Uterus (tissue), 2 donors: ENCODE data around the gene STS.

Experiments
- CTCF ChIP-seq, 4 experiments: fragments of 200-600 bp in 2 of 4; fragments of 450-650 bp in 2 of 4; sonication (generic) in 2 of 4; IDR thresholded peaks; one replicate each; pipeline ENCODE4 v1.5.1; 2016 to 2019; ENCODE audit warnings: antibody characterized with exemption in 4 of 4, mild to moderate bottlenecking in 2 of 4, moderate library complexity in 1 of 4
- POLR2A ChIP-seq, 2 donors: fragments of 450-650 bp; IDR thresholded peaks; one replicate each; pipeline ENCODE4 v1.6.1; 2016; ENCODE audit warnings: antibody characterized with exemption in 2 of 2, mild to moderate bottlenecking in 1 of 2, moderate library complexity in 1 of 2

GRCh38 chrX:7190157-7190556 lies 42.6 kb downstream of the STS start:
- TF ChIP-seq CTCF (IDR thresholded peaks at IDR 0.05) (no peak), POLR2A (IDR thresholded peaks at IDR 0.05) (no peak)
